COLO829 (cell line): ENCODE data around the gene EIPR1.
"Not testable (repeated sequence)": the region's sequence is repeated elsewhere in the genome, so short reads cannot be mapped to it uniquely, and the experiment has no call there.

Experiments
- DNase-seq: peaks from one replicate; pipeline ENCODE4 v3.0.0; 2012; ENCODE audit warnings: low spot score

The EIPR1 gene

GRCh38 chr2:3286646-3287036, 91.0 kb downstream of the EIPR1 start:
- not testable (repeated sequence) for DNase-seq

- DNase-seq: no peak
Observed at GRCh38 chr2:3285901-3286645, 91.5 kb downstream of the EIPR1 start.

- no peak for DNase-seq
Observed at GRCh38 chr2:3284657-3285630, 92.7 kb downstream of the EIPR1 start.

- DNase-seq: not testable (repeated sequence)
Observed at GRCh38 chr2:3283876-3284656, 93.6 kb downstream of the EIPR1 start.

- no peak for DNase-seq
Observed at GRCh38 chr2:3283206-3283605, 94.4 kb downstream of the EIPR1 start.

- DNase-seq: no peak
Observed at GRCh38 chr2:3282056-3282998, 95.3 kb downstream of the EIPR1 start.

GRCh38 chr2:3280683-3281520, 96.7 kb downstream of the EIPR1 start:
- DNase-seq: no peak

GRCh38 chr2:3280197-3280596, 97.4 kb downstream of the EIPR1 start:
- no peak for DNase-seq

GRCh38 chr2:3279236-3279960, 98.2 kb downstream of the EIPR1 start:
- DNase-seq: no peak

- no peak for DNase-seq
Observed at GRCh38 chr2:3278521-3279218, 98.9 kb downstream of the EIPR1 start.

- no peak for DNase-seq
Observed at GRCh38 chr2:3277748-3278520, 99.7 kb downstream of the EIPR1 start.

GRCh38 chr2:3277050-3277747, 100.4 kb downstream of the EIPR1 start:
- no peak for DNase-seq

GRCh38 chr2:3272761-3273160, 104.9 kb downstream of the EIPR1 start:
- no peak for DNase-seq

- DNase-seq: no peak
Observed at GRCh38 chr2:3270095-3270478, 107.5 kb downstream of the EIPR1 start.

GRCh38 chr2:3269425-3270094, 108.1 kb downstream of the EIPR1 start:
- DNase-seq: no peak

GRCh38 chr2:3268705-3269029, 109.0 kb downstream of the EIPR1 start:
- no peak for DNase-seq
